Lower leg skin (tissue), 3 donors: ENCODE measurements around the gene PRMT2.

Experiments
- POLR2A ChIP-seq, 2 donors: fragments of 450-650 bp; IDR thresholded peaks; one replicate each; pipeline ENCODE4 v1.6.1; 2016 to 2017; ENCODE audit warnings: antibody characterized with exemption in 2 of 2, mild to moderate bottlenecking in 1 of 2, moderate library complexity in 1 of 2
- TF ChIP-seq, protein P1 (sequence below), 3 donors: fragments of 450-650 bp; IDR thresholded peaks; one replicate each; pipeline ENCODE4 v1.5.1; 2016; ENCODE audit warnings: antibody characterized with exemption in 3 of 3, mild to moderate bottlenecking in 3 of 3, moderate library complexity in 2 of 3

DNA sequence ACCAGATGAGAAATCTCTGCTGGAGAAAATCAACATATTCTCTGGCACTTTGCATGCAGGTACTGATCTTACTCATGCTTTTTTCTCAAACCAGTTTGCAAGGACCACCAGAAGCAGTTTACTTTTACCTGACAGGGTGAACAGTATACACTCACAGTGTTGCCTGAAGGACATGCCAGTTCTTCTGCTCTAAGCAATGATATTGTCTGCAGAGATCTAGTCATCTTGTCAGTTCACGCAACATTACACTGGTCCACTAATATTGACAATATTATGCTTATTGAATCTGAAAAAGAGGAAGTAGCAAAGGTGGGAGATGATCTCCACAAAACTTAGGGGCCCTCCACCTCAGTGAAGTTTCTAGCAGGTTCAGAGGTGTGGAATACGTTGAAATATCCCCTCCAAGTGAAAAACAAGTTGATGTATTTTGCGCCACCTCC is 26.8 kb upstream of the PRMT2 start:
- TF ChIP-seq, protein P1, sequence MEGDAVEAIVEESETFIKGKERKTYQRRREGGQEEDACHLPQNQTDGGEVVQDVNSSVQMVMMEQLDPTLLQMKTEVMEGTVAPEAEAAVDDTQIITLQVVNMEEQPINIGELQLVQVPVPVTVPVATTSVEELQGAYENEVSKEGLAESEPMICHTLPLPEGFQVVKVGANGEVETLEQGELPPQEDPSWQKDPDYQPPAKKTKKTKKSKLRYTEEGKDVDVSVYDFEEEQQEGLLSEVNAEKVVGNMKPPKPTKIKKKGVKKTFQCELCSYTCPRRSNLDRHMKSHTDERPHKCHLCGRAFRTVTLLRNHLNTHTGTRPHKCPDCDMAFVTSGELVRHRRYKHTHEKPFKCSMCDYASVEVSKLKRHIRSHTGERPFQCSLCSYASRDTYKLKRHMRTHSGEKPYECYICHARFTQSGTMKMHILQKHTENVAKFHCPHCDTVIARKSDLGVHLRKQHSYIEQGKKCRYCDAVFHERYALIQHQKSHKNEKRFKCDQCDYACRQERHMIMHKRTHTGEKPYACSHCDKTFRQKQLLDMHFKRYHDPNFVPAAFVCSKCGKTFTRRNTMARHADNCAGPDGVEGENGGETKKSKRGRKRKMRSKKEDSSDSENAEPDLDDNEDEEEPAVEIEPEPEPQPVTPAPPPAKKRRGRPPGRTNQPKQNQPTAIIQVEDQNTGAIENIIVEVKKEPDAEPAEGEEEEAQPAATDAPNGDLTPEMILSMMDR (IDR thresholded peaks at IDR 0.05) = no peak
- no peak for TF ChIP-seq POLR2A (IDR thresholded peaks at IDR 0.05)
